NCI-H1092 treated with DMSO at 0.1 percent for 48 hours (cell line): ENCODE data around the gene KRTDAP.

Source experiments
- DNase-seq: peaks from one replicate; lab custom pipeline; 2025; lab: John Stamatoyannopoulos, UW

The KRTDAP gene

GRCh38 chr19:35512831-35513627 is 22.8 kb upstream of the KRTDAP start:
- DNase-seq = no peak

DNA sequence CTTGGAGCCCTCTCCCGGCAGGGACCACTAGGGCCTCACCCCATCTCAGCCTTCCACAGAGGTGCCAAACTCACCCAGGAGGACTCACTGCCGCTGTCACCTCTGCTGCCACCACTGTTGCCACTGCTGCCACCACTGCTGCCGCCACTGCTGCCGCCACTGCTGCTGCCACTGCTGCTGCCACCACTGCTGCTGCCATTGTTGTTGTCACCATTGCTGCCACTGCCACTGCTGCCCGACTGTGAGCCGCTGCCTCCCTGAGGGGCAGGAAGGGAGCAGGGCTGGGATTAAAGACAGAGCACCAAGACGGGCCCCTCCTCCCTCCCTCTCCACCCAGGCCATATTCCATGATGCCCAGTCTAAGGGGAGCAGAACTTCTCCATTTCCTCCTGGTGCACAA is 21.1 kb upstream of the KRTDAP start:
- no peak for DNase-seq

DNA sequence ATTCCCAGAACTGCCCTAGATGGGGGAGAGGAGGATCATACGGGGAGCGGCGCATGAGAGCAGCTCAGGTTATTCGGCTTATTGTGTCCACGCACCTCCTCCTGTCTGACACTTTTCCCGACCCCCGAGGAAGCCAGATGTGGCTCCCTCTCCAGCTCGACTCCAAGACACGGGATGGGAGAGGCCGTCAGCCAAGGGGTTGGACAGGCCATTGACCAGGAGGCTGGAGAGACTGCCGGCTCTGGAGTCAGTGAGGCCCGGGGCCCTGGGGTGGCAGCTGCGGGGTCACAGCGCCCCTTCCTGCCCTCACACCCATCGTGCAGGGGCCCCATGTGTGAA is 20.3 kb upstream of the KRTDAP start:
- DNase-seq = no peak

- peak; percentile 29 for DNase-seq
These were observed 19.8 kb upstream of the KRTDAP start for GRCh38 chr19:35509861-35510625.

DNA sequence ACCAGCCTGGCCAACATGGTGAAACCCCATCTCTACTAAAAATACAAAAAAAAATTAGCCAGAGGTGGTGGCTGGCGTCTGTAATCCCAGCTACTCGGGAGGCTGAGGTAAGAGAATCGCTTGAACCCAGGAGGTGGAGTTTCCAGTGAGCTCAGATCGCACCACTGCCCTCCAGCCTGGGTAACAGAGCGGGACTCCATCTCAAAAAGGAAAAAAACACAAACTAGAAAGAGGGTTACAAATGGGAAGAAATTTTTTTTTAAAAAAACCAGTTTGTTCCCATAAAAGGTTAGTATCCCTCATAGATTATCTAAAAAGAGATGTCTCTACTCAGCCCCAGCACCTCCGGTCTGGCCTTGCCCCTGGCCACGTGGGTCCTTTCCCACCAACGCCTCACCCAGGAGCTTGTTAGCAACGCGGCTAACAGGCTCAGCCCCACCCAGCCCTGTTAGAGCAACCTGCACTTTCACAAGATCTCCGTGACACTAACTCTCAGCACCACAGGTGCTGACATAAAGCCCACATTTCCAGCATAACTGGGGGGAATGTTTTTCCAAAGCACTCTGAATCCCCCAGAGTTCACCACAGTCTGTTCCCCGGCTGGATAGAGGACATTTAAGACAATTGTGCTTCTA is 18.9 kb upstream of the KRTDAP start:
- no peak for DNase-seq

DNA sequence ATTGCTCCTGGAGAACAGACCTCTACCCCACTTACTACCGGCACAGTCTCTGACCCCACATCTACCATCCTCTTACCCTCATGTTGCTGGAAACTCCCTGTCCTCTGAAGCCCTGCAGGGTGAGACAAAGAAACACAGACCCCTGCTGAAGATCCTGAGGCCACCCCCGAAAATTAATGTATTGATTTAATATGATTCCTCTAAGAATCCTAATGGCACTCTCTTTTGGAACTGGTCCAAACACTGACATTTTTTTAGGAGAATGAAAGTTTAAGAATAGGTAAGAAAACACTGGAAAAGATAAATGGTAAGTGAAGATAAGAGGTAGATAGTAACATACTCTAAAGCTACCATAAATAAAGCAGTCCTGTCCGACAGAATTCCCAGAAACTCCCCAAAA is 17.9 kb upstream of the KRTDAP start:
- DNase-seq = no peak

GRCh38 chr19:35507561-35507960 is 17.3 kb upstream of the KRTDAP start:
- no peak for DNase-seq

GRCh38 chr19:35506011-35506410 is 15.7 kb upstream of the KRTDAP start:
- no peak for DNase-seq

GRCh38 chr19:35502751-35503150 is 12.5 kb upstream of the KRTDAP start:
- DNase-seq = no peak

DNA sequence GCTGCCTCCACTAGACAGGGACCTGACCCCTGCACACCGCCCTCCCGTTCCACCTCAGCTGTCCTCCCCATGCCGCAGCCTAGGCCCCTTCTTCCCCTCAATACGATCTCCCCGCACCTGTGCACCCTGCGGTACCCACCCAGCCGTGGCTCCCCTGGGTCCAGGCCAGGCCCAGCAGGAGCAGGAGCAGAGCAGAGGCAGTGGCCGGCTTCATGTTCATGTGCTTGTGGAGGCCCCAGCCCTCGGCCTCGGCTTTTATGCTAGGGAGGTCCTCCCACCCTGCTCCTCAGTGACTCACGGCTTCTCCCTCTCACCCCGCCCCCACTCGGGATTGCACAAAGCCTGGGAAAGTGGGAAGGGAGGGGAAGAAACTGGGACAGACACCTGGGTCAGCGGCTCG is 11.4 kb upstream of the KRTDAP start:
- no peak for DNase-seq

GRCh38 chr19:35500611-35501010 is 10.3 kb upstream of the KRTDAP start:
- no peak for DNase-seq

DNA sequence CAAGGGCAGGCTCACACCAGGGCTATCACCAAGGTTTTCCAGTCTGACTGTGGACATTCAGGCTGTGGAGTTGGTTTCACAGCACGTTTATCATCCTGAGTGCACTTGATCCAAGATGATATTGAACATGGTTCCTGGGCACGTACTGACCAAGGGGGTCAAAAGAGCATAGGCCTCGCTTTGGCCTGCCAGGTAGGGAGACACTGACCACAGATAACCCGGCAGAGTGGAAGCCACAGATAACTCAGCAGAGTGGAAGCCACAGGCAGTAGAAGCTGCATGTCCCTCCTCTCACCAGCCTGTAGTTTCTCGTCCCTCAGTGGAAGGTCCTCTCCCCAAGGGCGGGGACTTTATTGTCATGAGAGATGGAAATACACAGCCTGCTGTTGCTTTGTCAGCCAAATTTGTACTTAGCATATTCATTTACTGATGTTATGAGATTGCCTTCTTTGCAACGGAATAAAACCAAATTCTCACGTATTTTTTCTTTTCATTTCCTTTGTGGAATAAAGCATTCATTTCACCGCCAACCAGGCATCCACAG is 8.8 kb upstream of the KRTDAP start:
- DNase-seq = no peak

GRCh38 chr19:35498220-35498619 is 8.0 kb upstream of the KRTDAP start:
- DNase-seq = no peak

GRCh38 chr19:35497406-35497805 is 7.1 kb upstream of the KRTDAP start:
- DNase-seq = no peak

- DNase-seq = peak; percentile 6
These were observed 5.1 kb upstream of the KRTDAP start for GRCh38 chr19:35495107-35496064.

DNA sequence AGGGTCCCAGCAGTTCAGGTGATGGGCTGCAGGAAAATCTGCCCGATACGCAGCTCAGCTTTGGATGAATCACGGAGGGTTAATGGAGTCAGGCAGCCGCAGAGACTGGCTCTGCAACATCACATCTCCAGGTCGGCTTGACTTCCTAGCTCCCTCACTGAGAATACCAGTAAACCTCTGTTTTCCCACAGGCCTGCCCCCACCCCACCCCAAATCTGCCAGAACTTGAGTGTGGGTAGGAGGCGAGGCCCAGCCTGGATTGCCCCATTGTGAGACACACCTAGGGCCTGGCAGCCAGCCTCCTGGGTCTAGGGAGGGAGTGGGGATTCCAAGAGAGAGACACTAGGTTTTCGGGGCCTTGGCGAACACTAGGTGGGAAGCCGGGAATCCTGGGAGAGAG is 3.7 kb upstream of the KRTDAP start:
- DNase-seq = no peak

GRCh38 chr19:35491836-35492360 is 1.6 kb upstream of the KRTDAP start:
- no peak for DNase-seq

DNA sequence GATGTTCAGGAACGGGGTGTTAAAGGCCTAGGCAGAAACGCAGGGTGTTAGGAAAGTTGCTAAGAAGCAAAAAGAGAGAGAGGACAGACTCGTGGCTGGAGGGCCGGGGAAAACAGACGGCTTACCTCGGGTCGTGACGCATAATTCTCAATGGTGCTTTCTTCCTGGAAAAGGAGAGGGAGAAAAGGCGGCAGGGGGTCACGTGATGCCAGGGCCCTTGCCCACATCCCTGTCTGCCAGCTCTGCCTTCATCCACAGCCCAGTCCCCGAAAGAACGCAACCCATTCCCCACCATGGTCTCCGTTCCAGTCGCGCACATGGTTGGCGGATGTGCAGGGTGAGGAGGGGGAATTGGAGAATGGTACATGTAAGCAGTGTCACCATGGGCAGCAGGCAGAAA is 1.6 kb downstream of the KRTDAP start:
- no peak for DNase-seq

DNA sequence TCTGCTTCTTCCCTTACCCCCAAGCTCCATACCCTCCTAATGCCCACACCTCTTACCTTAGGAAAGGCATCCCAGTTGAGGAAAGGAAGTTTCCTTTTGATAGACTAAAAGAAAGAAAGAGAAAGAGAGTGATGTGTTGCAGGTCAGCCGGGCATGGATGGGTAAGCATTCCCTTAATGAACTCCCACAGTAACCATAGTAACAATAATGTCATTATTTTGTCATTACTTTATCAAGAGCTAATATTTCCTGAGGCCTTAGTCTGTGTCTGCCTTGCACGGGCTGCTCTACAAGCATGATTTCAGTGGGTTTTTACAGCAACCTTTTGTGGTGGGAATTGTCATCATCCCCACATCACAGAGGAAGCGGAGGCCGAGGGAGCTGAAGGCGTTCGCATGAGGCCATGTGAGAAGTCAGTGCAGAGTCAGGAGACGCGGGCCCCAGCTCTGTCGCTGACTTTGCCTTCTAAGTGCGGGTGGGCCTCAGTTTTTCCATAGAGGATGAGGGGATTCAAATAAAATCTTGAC is 2.5 kb downstream of the KRTDAP start:
- no peak for DNase-seq

DNA sequence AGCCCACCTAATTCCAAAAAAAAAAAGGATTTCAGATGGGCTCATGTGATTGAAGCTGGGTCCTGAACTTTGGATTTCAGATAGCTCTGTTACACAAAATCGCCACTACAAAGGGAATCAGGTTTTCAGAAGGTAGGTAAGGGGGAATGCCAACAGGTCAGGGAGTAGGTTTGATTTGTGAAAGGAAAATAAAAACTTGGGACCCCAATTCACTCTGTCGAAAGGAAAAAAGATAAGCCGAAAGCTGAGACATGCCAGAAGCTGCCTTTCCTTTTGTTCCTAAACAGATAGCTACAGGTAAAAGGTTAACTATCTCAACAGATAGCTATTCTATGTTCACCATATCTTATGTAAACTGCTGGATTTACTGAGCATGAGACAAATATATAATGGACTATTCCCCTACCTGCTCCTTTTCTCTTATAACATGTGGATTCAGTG is 4.0 kb downstream of the KRTDAP start:
- DNase-seq = no peak
